HepG2 (cell line): ENCODE results near the gene ERCC6. TPM values are rescaled to one million over a fixed set of nuclear protein-coding genes. Genes with fewer than 3 reads are reported as not detected.

Source experiments
- ATAC-seq: fragments of 200-7000 bp; cut with Tn5 transposase; 3 replicates; pipeline ENCODE4 v1.9.1; 2020; ENCODE audit warnings: mild to moderate bottlenecking, moderate library complexity
- BruUV-seq: library from RNA; stranded (reverse); fragments of 400-500 nt; replicated peaks from 2 replicates; lab custom pipeline; 2021; lab: Mats Ljungman, UMichigan
- CTCF ChIA-PET: fragments of 300-600 bp; formaldehyde crosslinking; extraction: SDS; loops from one replicate; lab custom pipeline; 2021; ENCODE audit warnings: low total read pairs, inconsistent platforms, low intra/inter-chr PET ratio; lab: Yijun Ruan, JAX
- POLR2A ChIA-PET: fragments of 350-600 bp; sonication (Branson Sonifier 250); formaldehyde crosslinking; loops from one replicate; lab custom pipeline; 2020; ENCODE audit warnings: antibody characterized with exemption, inconsistent platforms; lab: Yijun Ruan, JAX
- DNase-seq: peaks from one replicate; pipeline ENCODE4 v3.0.0-alpha.2; 2015; ENCODE audit warnings: low spot score
- FAIRE-seq: peaks from 3 replicates; lab custom pipeline; 2011; peaks lifted over from hg19 to GRCh38; lab: Jason Lieb, UNC
- H2AFZ ChIP-seq: one replicate; pipeline ENCODE4 v1.6.1; 2011; ENCODE audit warnings: low read length, inconsistent platforms
- H3K27ac ChIP-seq: fragments of 300-600 bp; 3 replicates; pipeline ENCODE4 v1.8.0; 2011; ENCODE audit warnings: mixed run types, mild to moderate bottlenecking, mixed read lengths, low read length, inconsistent platforms; ENCODE audit not compliant: insufficient read depth; ENCODE audit errors: extremely low read length
- H3K27me3 ChIP-seq, 2 experiments: fragments of 200-600 bp in 1 of 2; 2 replicates in 1 of 2; 3 replicates in 1 of 2; pipeline versions ENCODE4 v1.6.0 to v1.8.0; 2011; ENCODE audit warnings: low read length in 2 of 2, mild to moderate bottlenecking in 2 of 2, moderate library complexity in 2 of 2, inconsistent platforms in 1 of 2; ENCODE audit not compliant: insufficient read depth in 2 of 2, control insufficient read depth in 1 of 2
- H3K36me3 ChIP-seq, 2 experiments: fragments of 200-600 bp in 1 of 2; replicated peaks in 1 of 2; 2 replicates in 1 of 2; 3 replicates in 1 of 2; pipeline versions ENCODE4 v1.5.1 to v1.8.0; 2011; ENCODE audit warnings: low read length in 2 of 2, inconsistent platforms in 1 of 2; ENCODE audit not compliant: insufficient read depth in 2 of 2, control insufficient read depth in 1 of 2
- H3K4me1 ChIP-seq: 2 replicates; pipeline ENCODE4 v1.5.1; 2012; ENCODE audit warnings: low read length, inconsistent platforms; ENCODE audit not compliant: insufficient read depth
- H3K4me2 ChIP-seq: 2 replicates; pipeline ENCODE4 v1.6.0; 2011; ENCODE audit warnings: low read depth, low read length, inconsistent platforms
- H3K4me3 ChIP-seq, 3 experiments: fragments of 200-600 bp in 1 of 3; sonication (generic), shearing (Covaris generic) in 1 of 3; replicated peaks in 1 of 3; 2 replicates each; pipeline ENCODE4 v1.5.1; 2011 to 2016; ENCODE audit warnings: low read length in 3 of 3, inconsistent platforms in 2 of 3, low read depth in 2 of 3, mild to moderate bottlenecking in 2 of 3, control low read depth in 1 of 3, mixed read lengths in 1 of 3; ENCODE audit not compliant: insufficient read depth in 1 of 3
- H3K79me2 ChIP-seq: one replicate; pipeline ENCODE4 v1.6.1; 2011; ENCODE audit warnings: low read length, inconsistent platforms; ENCODE audit not compliant: insufficient read depth
- H3K9ac ChIP-seq: 2 replicates; pipeline ENCODE4 v1.6.0; 2011; ENCODE audit warnings: mild to moderate bottlenecking, low read depth, low read length, inconsistent platforms; ENCODE audit not compliant: insufficient read depth
- H3K9me3 ChIP-seq: 2 replicates; pipeline ENCODE4 v1.5.1; 2012; ENCODE audit warnings: mild to moderate bottlenecking, low read length
- H4K20me1 ChIP-seq: 2 replicates; pipeline ENCODE4 v1.6.0; 2011; ENCODE audit warnings: inconsistent platforms, mild to moderate bottlenecking, low read length, moderate library complexity; ENCODE audit not compliant: insufficient read depth
- AHR ChIP-seq: IDR thresholded peaks from 2 replicates; pipeline ENCODE4 v1.6.1; 2018; ENCODE audit warnings: missing genetic modification reagents, missing compliant biosample characterization
- DZIP1 ChIP-seq: sonication (generic); formaldehyde crosslinking; IDR thresholded peaks from 2 replicates; pipeline ENCODE4 v1.5.0; 2020; ENCODE audit warnings: mild to moderate bottlenecking, missing genetic modification reagents
- EED ChIP-seq: sonication (generic); formaldehyde crosslinking; IDR thresholded peaks from 2 replicates; pipeline ENCODE4 v1.5.0; 2020; ENCODE audit warnings: mild to moderate bottlenecking, missing genetic modification reagents
- FLYWCH1 ChIP-seq: sonication (generic); formaldehyde crosslinking; IDR thresholded peaks from 2 replicates; pipeline ENCODE4 v1.8.1; 2023; ENCODE audit warnings: mild to moderate bottlenecking, missing genetic modification reagents
- MLXIP ChIP-seq: sonication (generic); formaldehyde crosslinking; IDR thresholded peaks from 2 replicates; pipeline ENCODE4 v1.9.0; 2021; ENCODE audit warnings: missing genetic modification reagents, borderline replicate concordance
- NFIC ChIP-seq: IDR thresholded peaks from 2 replicates; pipeline ENCODE4 v1.6.1; 2012; ENCODE audit warnings: mild to moderate bottlenecking, low read length, inconsistent platforms
- SMARCC2 ChIP-seq: fragments of 450-650 bp; IDR thresholded peaks from 2 replicates; pipeline ENCODE4 v1.6.1; 2017; ENCODE audit warnings: antibody characterized with exemption, mild to moderate bottlenecking
- STAT5B ChIP-seq: sonication (generic); formaldehyde crosslinking; IDR thresholded peaks from 2 replicates; pipeline ENCODE4 v1.4.0; 2020; ENCODE audit warnings: missing genetic modification reagents
- ZFP36 ChIP-seq: fragments of 150-350 bp; IDR thresholded peaks from 2 replicates; pipeline ENCODE4 v1.6.1; 2018; ENCODE audit warnings: borderline replicate concordance, low read length, low read depth; ENCODE audit not compliant: partially characterized antibody
- ZNF10 ChIP-seq: sonication (generic); formaldehyde crosslinking; IDR thresholded peaks from 2 replicates; pipeline ENCODE4 v1.4.0; 2020; ENCODE audit warnings: mild to moderate bottlenecking, low read depth, missing genetic modification reagents, borderline replicate concordance
- ZNF513 ChIP-seq: sonication (generic); formaldehyde crosslinking; conservative IDR thresholded peaks from 2 replicates; pipeline ENCODE4 v1.5.0; 2020; ENCODE audit warnings: missing genetic modification reagents
- ZNF788 ChIP-seq: sonication (generic); formaldehyde crosslinking; IDR thresholded peaks from 2 replicates; pipeline ENCODE4 v1.5.0; 2020; ENCODE audit warnings: mild to moderate bottlenecking, missing genetic modification reagents, borderline replicate concordance
- WGBS: methylation state at CpG from one replicate; pipeline ENCODE4 v1.1.6; 2017; ENCODE audit warnings: low lambda C conversion rate; 5-methylcytosine and 5-hydroxymethylcytosine counted together
- in situ Hi-C: cut with HindIII; loops from 2 replicates; pipeline ENCODE4 v1.10.0; 2017; ENCODE audit warnings: low pct_unique_long_range_greater_than_20kb; ENCODE audit not compliant: extremely low pct_ligation_motif_present
- intact Hi-C: fragments of 100-400 bp; cut with micrococcal nuclease; formaldehyde crosslinking; loops from one replicate; pipeline ENCODE4 v1.10.0; 2022; ENCODE audit not compliant: unreplicated experiment
- polyA plus RNA-seq, 8 experiments: library from polyadenylated mRNA; depleted of rRNA in 3 of 8; stranded (reverse) in 7 of 8; unstranded in 1 of 8; fragments of >200 nt; fragmentation: Illumina TruSeq in 4 of 8; extraction: Trizol in 4 of 8; gene quantifications; 2 replicates each; pipeline versions ENCODE4 v1.2.1 to v1.2.3, GENCODE V29; 2011 to 2016; ENCODE audit warnings: low read depth in 4 of 8, missing spikeins in 1 of 8, mixed read lengths in 1 of 8; ENCODE audit not compliant: insufficient read depth in 1 of 8
- total RNA-seq, 5 experiments: library from RNA; depleted of rRNA; stranded (reverse); fragments of >200 nt; fragmentation: Illumina TruSeq; extraction: Trizol; gene quantifications; 2 replicates each; pipeline ENCODE4 v1.2.3, GENCODE V29; 2016; ENCODE audit warnings: low read depth in 1 of 5

ERCC6 gene
- total and polyA plus RNA-seq, 2 of the 13 experiments (the other 11 are each of a cell fraction or from before 2014, with no cell fraction given) = 5.1 to 9.8 TPM

GRCh38 chr10:49564461-49565009, 25.6 kb upstream of the ERCC6 start:
- H3K4me3 ChIP-seq = no peak overlapping the region
- H3K27ac ChIP-seq = no peak overlapping the region
- no peak overlapping the region for H2AFZ ChIP-seq
- no peaks in the 10 kb centered on the region for H3K36me3 ChIP-seq
- intact Hi-C loops = no loop called here
- H4K20me1 ChIP-seq = no peaks in the 10 kb centered on the region
- no peak overlapping the region for H3K9ac ChIP-seq
- FAIRE-seq = no peak
- H3K9me3 ChIP-seq = no peaks in the 10 kb centered on the region
- no peaks in the 10 kb centered on the region for H3K79me2 ChIP-seq
- CTCF ChIA-PET = no interaction called here
- WGBS = 17% methylated on average over 4 of the region's 4 CpGs
- DNase-seq = no peak
- POLR2A ChIA-PET = no interaction called here
- no peak overlapping the region for H3K4me2 ChIP-seq
- no peaks in the 10 kb centered on the region for H3K4me1 ChIP-seq
- H3K27me3 ChIP-seq = peaks cover 2 to 11% of the 10 kb centered on the region in 2 experiments; a peak in 3 of 5 replicates
- no peak for TF ChIP-seq DZIP1 (CRISPR knock-in tag)
- no peak for TF ChIP-seq MLXIP (CRISPR knock-in tag)
- no peak for TF ChIP-seq FLYWCH1 (CRISPR knock-in tag)
- no peak for TF ChIP-seq ZNF788 (CRISPR knock-in tag)
- TF ChIP-seq AHR (CRISPR knock-in tag) = no peak
- TF ChIP-seq EED (CRISPR knock-in tag) = no peak
- TF ChIP-seq STAT5B (CRISPR knock-in tag) = no peak
- TF ChIP-seq ZNF513 (CRISPR knock-in tag) = no peak
- no peak for TF ChIP-seq NFIC
- TF ChIP-seq SMARCC2 = no peak
- no peak for TF ChIP-seq ZNF10 (CRISPR knock-in tag)
- no peak for TF ChIP-seq ZFP36
- TF ChIP-seq, all 625 proteins: peak for 0
- in situ Hi-C loops = no loop called here
- ATAC-seq = no peak
- BruUV-seq = no TSS peak
